Tongue (tissue), 2 donors: ENCODE results near the gene CHPF. TPM values are rescaled to one million over a fixed set of nuclear protein-coding genes. Genes with fewer than 3 reads are reported as not detected.

Experiments used
- DNase-seq: peaks from one replicate; pipeline ENCODE4 v3.0.0-alpha.2; 2015
- total RNA-seq: library from RNA; depleted of rRNA; stranded (reverse); fragments of >200 nt; gene quantifications from one replicate; pipeline ENCODE4 v1.2.3, GENCODE V29; 2014

The CHPF gene
- total RNA-seq, result 121 TPM

GRCh38 chr2:219543596-219544358, at the start of gene CHPF, which contains the start of gene TMEM198:
Gene CHPF, minus strand, starts transcription at chr2:219543809. Its CDS starts 271 bp downstream, at chr2:219543538.
Gene TMEM198, plus strand, starts transcription at chr2:219544028. Its CDS starts 700 bp downstream, at chr2:219544728.
- peak; percentile 99 for DNase-seq

- DNase-seq, result no peak
Measured at GRCh38 chr2:219593154-219593553, 49.5 kb upstream of the CHPF start.

- DNase-seq, result peak; percentile 84
Measured at GRCh38 chr2:219592736-219593135, 49.1 kb upstream of the CHPF start.

GRCh38 chr2:219591091-219591490, 47.5 kb upstream of the CHPF start:
- DNase-seq, result no peak

GRCh38 chr2:219581346-219581745, 37.7 kb upstream of the CHPF start:
- no peak for DNase-seq

- no peak for DNase-seq
Measured at GRCh38 chr2:219578811-219579613, 35.4 kb upstream of the CHPF start.

- DNase-seq, result peak; percentile 85
Measured at GRCh38 chr2:219576505-219577388, 33.1 kb upstream of the CHPF start.

- DNase-seq, result no peak
Measured at GRCh38 chr2:219575566-219576504, 32.2 kb upstream of the CHPF start.

- peak; percentile 52 for DNase-seq
Measured at GRCh38 chr2:219574484-219575311, 31.1 kb upstream of the CHPF start.

- no peak for DNase-seq
Measured at GRCh38 chr2:219573166-219573565, 29.6 kb upstream of the CHPF start.

GRCh38 chr2:219572237-219573001, 28.8 kb upstream of the CHPF start, which contains the start of gene INHA:
Gene INHA, plus strand, starts transcription at chr2:219572310. Its CDS starts 65 bp downstream, at chr2:219572375.
- DNase-seq, result no peak

GRCh38 chr2:219571311-219572236, 28.0 kb upstream of the CHPF start, which contains the start of gene OBSL1:
Gene OBSL1, minus strand, starts transcription at chr2:219571539. Its CDS starts 307 bp downstream, at chr2:219571232.
- DNase-seq, result peak; percentile 95

GRCh38 chr2:219570924-219571310, 27.3 kb upstream of the CHPF start:
- peak; percentile 57 for DNase-seq

GRCh38 chr2:219570194-219570923, 26.8 kb upstream of the CHPF start:
- peak; percentile 50 for DNase-seq

GRCh38 chr2:219569635-219570034, 26.0 kb upstream of the CHPF start:
- no peak for DNase-seq

GRCh38 chr2:219569041-219569440, 25.4 kb upstream of the CHPF start:
- no peak for DNase-seq

- DNase-seq, result no peak
Measured at GRCh38 chr2:219567791-219568361, 24.3 kb upstream of the CHPF start.
